WTC11 (cell line): ENCODE data around the gene DNAJB2. TPM values are rescaled to one million over a fixed set of nuclear protein-coding genes. Genes with fewer than 3 reads are reported as not detected.

ENCODE experiments used
- ATF1 ChIP-seq: sonication (generic); formaldehyde crosslinking; IDR thresholded peaks from 2 replicates; pipeline ENCODE4 v1.8.1; 2023; ENCODE audit warnings: mild to moderate bottlenecking, moderate library complexity, missing genetic modification reagents
- EMX1 ChIP-seq: fragments of 250-450 bp; sonication (Bioruptor Pico); IDR thresholded peaks from 2 replicates; pipeline ENCODE4 v1.8.0; 2021; ENCODE audit warnings: mild to moderate bottlenecking
- ESRRA ChIP-seq: sonication (generic); formaldehyde crosslinking; IDR thresholded peaks from 2 replicates; pipeline ENCODE4 v1.8.1; 2022; ENCODE audit warnings: mild to moderate bottlenecking, missing genetic modification reagents, borderline replicate concordance
- GABPB1 ChIP-seq: sonication (generic); formaldehyde crosslinking; IDR thresholded peaks from 2 replicates; pipeline ENCODE4 v1.8.1; 2023; ENCODE audit warnings: mild to moderate bottlenecking, missing genetic modification reagents
- HMGA2 ChIP-seq: fragments of 250-450 bp; sonication (Bioruptor Pico); IDR thresholded peaks from 2 replicates; pipeline ENCODE4 v1.4.0; 2021; ENCODE audit warnings: mild to moderate bottlenecking, moderate library complexity
- KAT7 ChIP-seq: sonication (generic); formaldehyde crosslinking; IDR thresholded peaks from 2 replicates; pipeline ENCODE4 v1.8.1; 2023; ENCODE audit warnings: missing genetic modification reagents, mild to moderate bottlenecking, borderline replicate concordance
- MXD4 ChIP-seq: fragments of 250-450 bp; sonication (Bioruptor Pico); IDR thresholded peaks from 2 replicates; pipeline ENCODE4 v1.8.0; 2021; ENCODE audit warnings: mild to moderate bottlenecking, moderate library complexity, borderline replicate concordance
- NFATC4 ChIP-seq: fragments of 250-450 bp; sonication (Bioruptor Pico); IDR thresholded peaks from 2 replicates; pipeline ENCODE4 v1.9.0; 2021; ENCODE audit warnings: mild to moderate bottlenecking
- NR1H2 ChIP-seq: sonication (generic); formaldehyde crosslinking; IDR thresholded peaks from 2 replicates; pipeline ENCODE4 v1.9.0; 2021; ENCODE audit warnings: mild to moderate bottlenecking, moderate library complexity, missing genetic modification reagents
- NR2C2 ChIP-seq: sonication (generic); formaldehyde crosslinking; IDR thresholded peaks from 2 replicates; pipeline ENCODE4 v1.8.0; 2022; ENCODE audit warnings: mild to moderate bottlenecking, missing genetic modification reagents
- RORB ChIP-seq: fragments of 250-450 bp; sonication (Bioruptor Pico); IDR thresholded peaks from 2 replicates; pipeline ENCODE4 v1.9.0; 2021; ENCODE audit warnings: mild to moderate bottlenecking
- SOX15 ChIP-seq: fragments of 250-450 bp; sonication (Bioruptor Pico); IDR thresholded peaks from 2 replicates; pipeline ENCODE4 v1.9.0; 2021; ENCODE audit warnings: mild to moderate bottlenecking
- TEAD1 ChIP-seq: sonication (generic); formaldehyde crosslinking; IDR thresholded peaks from 2 replicates; pipeline ENCODE4 v1.8.0; 2022; ENCODE audit warnings: mild to moderate bottlenecking, missing genetic modification reagents
- TP53 ChIP-seq: sonication (generic); formaldehyde crosslinking; IDR thresholded peaks from 2 replicates; pipeline ENCODE4 v1.8.1; 2023; ENCODE audit warnings: mild to moderate bottlenecking, missing genetic modification reagents
- ZNF121 ChIP-seq: sonication (generic); formaldehyde crosslinking; IDR thresholded peaks from 2 replicates; pipeline ENCODE4 v1.8.0; 2023; ENCODE audit warnings: missing genetic modification reagents
- ZNF219 ChIP-seq: sonication (generic); formaldehyde crosslinking; IDR thresholded peaks from 2 replicates; pipeline ENCODE4 v1.8.0; 2023; ENCODE audit warnings: missing genetic modification reagents, mild to moderate bottlenecking, borderline replicate concordance
- ZNF263 ChIP-seq: sonication (generic); formaldehyde crosslinking; IDR thresholded peaks from 2 replicates; pipeline ENCODE4 v1.8.1; 2022; ENCODE audit warnings: low read depth, mild to moderate bottlenecking, moderate library complexity, missing genetic modification reagents
- ZNF396 ChIP-seq: fragments of 250-450 bp; sonication (Bioruptor Pico); IDR thresholded peaks from 2 replicates; pipeline ENCODE4 v1.8.0; 2021; ENCODE audit warnings: mild to moderate bottlenecking, moderate library complexity, borderline replicate concordance
- ZNF423 ChIP-seq: fragments of 250-450 bp; sonication (Bioruptor Pico); IDR thresholded peaks from 2 replicates; pipeline ENCODE4 v2.1.2; 2022; ENCODE audit warnings: mild to moderate bottlenecking, moderate library complexity
- total RNA-seq: library from RNA; stranded (reverse); gene quantifications from 3 replicates; pipeline ENCODE4 v1.2.3, GENCODE V29; 2021
- TF ChIP-seq, protein P1 (sequence below): sonication (generic); formaldehyde crosslinking; IDR thresholded peaks from 2 replicates; pipeline ENCODE4 v1.8.0; 2023; ENCODE audit warnings: missing genetic modification reagents, mild to moderate bottlenecking, borderline replicate concordance
- TF ChIP-seq, protein P2 (sequence below): sonication (generic); formaldehyde crosslinking; IDR thresholded peaks from 2 replicates; pipeline ENCODE4 v1.8.0; 2022; ENCODE audit warnings: mild to moderate bottlenecking, missing genetic modification reagents
- TF ChIP-seq, protein P3 (sequence below): sonication (generic); formaldehyde crosslinking; IDR thresholded peaks from 2 replicates; pipeline ENCODE4 v1.8.1; 2022; ENCODE audit warnings: mild to moderate bottlenecking, missing genetic modification reagents, moderate library complexity, borderline replicate concordance
- TF ChIP-seq, protein P4 (sequence below): sonication (generic); formaldehyde crosslinking; IDR thresholded peaks from 2 replicates; pipeline ENCODE4 v1.8.0; 2022; ENCODE audit warnings: missing genetic modification reagents
- TF ChIP-seq, protein P5 (sequence below): fragments of 250-450 bp; sonication (Bioruptor Pico); conservative IDR thresholded peaks from 2 replicates; pipeline ENCODE4 v1.9.0; 2021; ENCODE audit warnings: mild to moderate bottlenecking
- TF ChIP-seq, protein P6 (sequence below): fragments of 250-450 bp; sonication (Bioruptor Pico); IDR thresholded peaks from 2 replicates; pipeline ENCODE4 v1.9.0; 2021; ENCODE audit warnings: mild to moderate bottlenecking

The DNAJB2 gene
- total RNA-seq, 1 experiment from 2014 or later = 36.1 TPM

DNA sequence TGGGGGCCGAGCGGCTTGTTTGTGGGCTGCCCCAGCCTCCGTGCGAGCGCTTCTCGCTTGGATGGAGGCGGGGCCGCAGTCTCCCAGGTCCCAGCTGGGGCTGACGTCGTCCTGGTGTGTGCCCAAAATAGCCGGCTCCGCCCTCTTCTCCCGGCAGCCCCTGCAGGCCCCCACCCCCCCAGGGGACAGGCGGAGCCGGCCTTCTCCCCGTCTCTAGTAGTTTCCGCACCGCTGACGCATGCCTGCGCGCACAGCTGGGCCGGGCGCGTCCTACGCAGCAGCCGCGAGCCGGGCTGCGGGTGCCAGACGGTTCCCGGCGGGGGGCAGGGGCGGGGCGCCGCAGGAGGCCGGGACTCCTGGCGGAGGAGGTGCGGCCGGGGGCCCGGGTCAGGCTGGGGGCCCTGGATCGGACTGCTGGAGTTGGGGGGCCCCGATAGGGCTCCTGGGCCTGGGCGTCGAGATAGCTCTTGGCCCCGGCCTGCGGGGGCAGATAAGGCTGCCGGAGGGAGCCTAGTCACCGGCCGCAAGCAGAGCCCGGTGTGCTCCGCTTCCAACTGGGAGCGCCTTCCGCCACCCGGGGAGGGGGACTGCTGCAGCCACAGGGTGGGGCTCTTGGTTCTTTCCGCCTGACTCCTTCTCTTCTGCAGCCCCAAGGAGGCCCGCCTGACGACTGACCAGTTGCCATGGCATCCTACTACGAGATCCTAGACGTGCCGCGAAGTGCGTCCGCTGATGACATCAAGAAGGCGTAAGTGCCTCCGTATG is at the start of gene DNAJB2 (continued):
- TF ChIP-seq, protein P1, sequence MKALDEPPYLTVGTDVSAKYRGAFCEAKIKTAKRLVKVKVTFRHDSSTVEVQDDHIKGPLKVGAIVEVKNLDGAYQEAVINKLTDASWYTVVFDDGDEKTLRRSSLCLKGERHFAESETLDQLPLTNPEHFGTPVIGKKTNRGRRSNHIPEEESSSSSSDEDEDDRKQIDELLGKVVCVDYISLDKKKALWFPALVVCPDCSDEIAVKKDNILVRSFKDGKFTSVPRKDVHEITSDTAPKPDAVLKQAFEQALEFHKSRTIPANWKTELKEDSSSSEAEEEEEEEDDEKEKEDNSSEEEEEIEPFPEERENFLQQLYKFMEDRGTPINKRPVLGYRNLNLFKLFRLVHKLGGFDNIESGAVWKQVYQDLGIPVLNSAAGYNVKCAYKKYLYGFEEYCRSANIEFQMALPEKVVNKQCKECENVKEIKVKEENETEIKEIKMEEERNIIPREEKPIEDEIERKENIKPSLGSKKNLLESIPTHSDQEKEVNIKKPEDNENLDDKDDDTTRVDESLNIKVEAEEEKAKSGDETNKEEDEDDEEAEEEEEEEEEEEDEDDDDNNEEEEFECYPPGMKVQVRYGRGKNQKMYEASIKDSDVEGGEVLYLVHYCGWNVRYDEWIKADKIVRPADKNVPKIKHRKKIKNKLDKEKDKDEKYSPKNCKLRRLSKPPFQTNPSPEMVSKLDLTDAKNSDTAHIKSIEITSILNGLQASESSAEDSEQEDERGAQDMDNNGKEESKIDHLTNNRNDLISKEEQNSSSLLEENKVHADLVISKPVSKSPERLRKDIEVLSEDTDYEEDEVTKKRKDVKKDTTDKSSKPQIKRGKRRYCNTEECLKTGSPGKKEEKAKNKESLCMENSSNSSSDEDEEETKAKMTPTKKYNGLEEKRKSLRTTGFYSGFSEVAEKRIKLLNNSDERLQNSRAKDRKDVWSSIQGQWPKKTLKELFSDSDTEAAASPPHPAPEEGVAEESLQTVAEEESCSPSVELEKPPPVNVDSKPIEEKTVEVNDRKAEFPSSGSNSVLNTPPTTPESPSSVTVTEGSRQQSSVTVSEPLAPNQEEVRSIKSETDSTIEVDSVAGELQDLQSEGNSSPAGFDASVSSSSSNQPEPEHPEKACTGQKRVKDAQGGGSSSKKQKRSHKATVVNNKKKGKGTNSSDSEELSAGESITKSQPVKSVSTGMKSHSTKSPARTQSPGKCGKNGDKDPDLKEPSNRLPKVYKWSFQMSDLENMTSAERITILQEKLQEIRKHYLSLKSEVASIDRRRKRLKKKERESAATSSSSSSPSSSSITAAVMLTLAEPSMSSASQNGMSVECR (CRISPR knock-in tag) = no peak; the same call in 1 of the 2 replicates
- TF ChIP-seq ZNF396 (CRISPR knock-in tag) = no peak
- no peak for TF ChIP-seq NFATC4 (CRISPR knock-in tag)
- TF ChIP-seq, protein P2, sequence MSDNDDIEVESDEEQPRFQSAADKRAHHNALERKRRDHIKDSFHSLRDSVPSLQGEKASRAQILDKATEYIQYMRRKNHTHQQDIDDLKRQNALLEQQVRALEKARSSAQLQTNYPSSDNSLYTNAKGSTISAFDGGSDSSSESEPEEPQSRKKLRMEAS (CRISPR knock-in tag) = peak; percentile 29; the same call in 1 of the 2 replicates
- TF ChIP-seq NR2C2 (CRISPR knock-in tag) = no peak
- TF ChIP-seq, protein P3, sequence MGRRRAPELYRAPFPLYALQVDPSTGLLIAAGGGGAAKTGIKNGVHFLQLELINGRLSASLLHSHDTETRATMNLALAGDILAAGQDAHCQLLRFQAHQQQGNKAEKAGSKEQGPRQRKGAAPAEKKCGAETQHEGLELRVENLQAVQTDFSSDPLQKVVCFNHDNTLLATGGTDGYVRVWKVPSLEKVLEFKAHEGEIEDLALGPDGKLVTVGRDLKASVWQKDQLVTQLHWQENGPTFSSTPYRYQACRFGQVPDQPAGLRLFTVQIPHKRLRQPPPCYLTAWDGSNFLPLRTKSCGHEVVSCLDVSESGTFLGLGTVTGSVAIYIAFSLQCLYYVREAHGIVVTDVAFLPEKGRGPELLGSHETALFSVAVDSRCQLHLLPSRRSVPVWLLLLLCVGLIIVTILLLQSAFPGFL (CRISPR knock-in tag) = no peak
- TF ChIP-seq TP53 (CRISPR knock-in tag) = no peak
- TF ChIP-seq ZNF423 (CRISPR knock-in tag) = peak; percentile 90
- no peak for TF ChIP-seq RORB
- peak; percentile 42; the same call in 1 of the 2 replicates for TF ChIP-seq TEAD1 (CRISPR knock-in tag)
- TF ChIP-seq, protein P4, sequence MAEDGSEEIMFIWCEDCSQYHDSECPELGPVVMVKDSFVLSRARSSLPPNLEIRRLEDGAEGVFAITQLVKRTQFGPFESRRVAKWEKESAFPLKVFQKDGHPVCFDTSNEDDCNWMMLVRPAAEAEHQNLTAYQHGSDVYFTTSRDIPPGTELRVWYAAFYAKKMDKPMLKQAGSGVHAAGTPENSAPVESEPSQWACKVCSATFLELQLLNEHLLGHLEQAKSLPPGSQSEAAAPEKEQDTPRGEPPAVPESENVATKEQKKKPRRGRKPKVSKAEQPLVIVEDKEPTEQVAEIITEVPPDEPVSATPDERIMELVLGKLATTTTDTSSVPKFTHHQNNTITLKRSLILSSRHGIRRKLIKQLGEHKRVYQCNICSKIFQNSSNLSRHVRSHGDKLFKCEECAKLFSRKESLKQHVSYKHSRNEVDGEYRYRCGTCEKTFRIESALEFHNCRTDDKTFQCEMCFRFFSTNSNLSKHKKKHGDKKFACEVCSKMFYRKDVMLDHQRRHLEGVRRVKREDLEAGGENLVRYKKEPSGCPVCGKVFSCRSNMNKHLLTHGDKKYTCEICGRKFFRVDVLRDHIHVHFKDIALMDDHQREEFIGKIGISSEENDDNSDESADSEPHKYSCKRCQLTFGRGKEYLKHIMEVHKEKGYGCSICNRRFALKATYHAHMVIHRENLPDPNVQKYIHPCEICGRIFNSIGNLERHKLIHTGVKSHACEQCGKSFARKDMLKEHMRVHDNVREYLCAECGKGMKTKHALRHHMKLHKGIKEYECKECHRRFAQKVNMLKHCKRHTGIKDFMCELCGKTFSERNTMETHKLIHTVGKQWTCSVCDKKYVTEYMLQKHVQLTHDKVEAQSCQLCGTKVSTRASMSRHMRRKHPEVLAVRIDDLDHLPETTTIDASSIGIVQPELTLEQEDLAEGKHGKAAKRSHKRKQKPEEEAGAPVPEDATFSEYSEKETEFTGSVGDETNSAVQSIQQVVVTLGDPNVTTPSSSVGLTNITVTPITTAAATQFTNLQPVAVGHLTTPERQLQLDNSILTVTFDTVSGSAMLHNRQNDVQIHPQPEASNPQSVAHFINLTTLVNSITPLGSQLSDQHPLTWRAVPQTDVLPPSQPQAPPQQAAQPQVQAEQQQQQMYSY (CRISPR knock-in tag) = no peak
- TF ChIP-seq ESRRA (CRISPR knock-in tag) = no peak
- TF ChIP-seq ATF1 (CRISPR knock-in tag) = no peak; the same call in 1 of the 2 replicates
- no peak for TF ChIP-seq MXD4
- no peak for TF ChIP-seq EMX1
- no peak for TF ChIP-seq ZNF121 (CRISPR knock-in tag)
- no peak for TF ChIP-seq ZNF263 (CRISPR knock-in tag)
- no peak for TF ChIP-seq ZNF219 (CRISPR knock-in tag)
- TF ChIP-seq HMGA2 = no peak
- 0 out of 2 replicates have a peak, but pooled peaks have one; percentile 81 for TF ChIP-seq KAT7 (CRISPR knock-in tag)
- no peak for TF ChIP-seq SOX15 (CRISPR knock-in tag)
- TF ChIP-seq, protein P5, sequence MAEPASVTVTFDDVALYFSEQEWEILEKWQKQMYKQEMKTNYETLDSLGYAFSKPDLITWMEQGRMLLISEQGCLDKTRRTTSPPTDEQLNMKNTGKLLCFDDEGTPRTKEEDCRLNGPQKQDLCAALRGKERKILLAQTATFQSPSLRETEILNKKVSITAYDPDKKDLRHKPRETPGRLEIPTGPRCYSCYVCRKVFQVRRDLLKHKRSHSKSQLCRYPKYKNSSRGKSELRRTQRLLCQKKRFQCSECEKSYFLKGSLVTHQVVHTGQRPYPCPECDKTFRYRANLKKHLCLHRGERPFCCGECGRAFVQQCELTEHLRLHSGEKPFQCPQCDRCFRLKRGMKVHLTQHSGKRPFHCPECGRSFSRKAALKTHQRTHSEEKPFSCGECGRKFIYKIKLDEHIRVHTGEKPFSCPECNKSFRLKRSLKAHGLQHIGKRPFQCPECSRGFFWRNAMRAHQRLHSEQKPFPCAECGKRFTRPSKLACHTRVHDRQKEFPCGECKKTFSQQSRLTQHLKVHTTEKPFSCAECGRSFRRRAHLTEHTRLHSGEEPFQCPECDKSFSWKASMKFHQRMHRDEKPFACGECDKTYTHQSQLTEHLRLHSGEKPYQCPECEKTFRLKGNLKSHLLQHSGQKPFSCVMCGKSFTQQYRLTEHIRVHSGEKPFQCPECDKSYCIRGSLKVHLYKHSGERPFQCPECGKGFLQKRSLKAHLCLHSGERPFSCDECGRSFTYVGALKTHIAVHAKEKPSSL (CRISPR knock-in tag) = no peak
- peak; percentile 73 for TF ChIP-seq GABPB1 (CRISPR knock-in tag)
- TF ChIP-seq NR1H2 (CRISPR knock-in tag) = no peak
- TF ChIP-seq, protein P6, sequence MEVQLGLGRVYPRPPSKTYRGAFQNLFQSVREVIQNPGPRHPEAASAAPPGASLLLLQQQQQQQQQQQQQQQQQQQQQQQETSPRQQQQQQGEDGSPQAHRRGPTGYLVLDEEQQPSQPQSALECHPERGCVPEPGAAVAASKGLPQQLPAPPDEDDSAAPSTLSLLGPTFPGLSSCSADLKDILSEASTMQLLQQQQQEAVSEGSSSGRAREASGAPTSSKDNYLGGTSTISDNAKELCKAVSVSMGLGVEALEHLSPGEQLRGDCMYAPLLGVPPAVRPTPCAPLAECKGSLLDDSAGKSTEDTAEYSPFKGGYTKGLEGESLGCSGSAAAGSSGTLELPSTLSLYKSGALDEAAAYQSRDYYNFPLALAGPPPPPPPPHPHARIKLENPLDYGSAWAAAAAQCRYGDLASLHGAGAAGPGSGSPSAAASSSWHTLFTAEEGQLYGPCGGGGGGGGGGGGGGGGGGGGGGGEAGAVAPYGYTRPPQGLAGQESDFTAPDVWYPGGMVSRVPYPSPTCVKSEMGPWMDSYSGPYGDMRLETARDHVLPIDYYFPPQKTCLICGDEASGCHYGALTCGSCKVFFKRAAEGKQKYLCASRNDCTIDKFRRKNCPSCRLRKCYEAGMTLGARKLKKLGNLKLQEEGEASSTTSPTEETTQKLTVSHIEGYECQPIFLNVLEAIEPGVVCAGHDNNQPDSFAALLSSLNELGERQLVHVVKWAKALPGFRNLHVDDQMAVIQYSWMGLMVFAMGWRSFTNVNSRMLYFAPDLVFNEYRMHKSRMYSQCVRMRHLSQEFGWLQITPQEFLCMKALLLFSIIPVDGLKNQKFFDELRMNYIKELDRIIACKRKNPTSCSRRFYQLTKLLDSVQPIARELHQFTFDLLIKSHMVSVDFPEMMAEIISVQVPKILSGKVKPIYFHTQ (CRISPR knock-in tag) = no peak
